Progenitor cell of endocrine pancreas (in vitro differentiated cells): ENCODE results near the gene SLIT3. TPM values are rescaled to one million over a fixed set of nuclear protein-coding genes. Genes with fewer than 3 reads are reported as not detected.
"Not testable (repeated sequence)": the region's sequence is repeated elsewhere in the genome, so short reads cannot be mapped to it uniquely, and the experiment has no call there.

Source experiments
- DNase-seq: peaks from one replicate; pipeline ENCODE4 v3.0.0; 2021; ENCODE audit warnings: low spot score; ENCODE audit not compliant: unreplicated experiment
- H3K27ac Mint-ChIP-seq: 2 replicates; pipeline ENCODE4 v1.8.0; 2021; ENCODE audit warnings: mild to moderate bottlenecking, moderate library complexity, mixed read lengths
- H3K27me3 Mint-ChIP-seq: 2 replicates; pipeline ENCODE4 v1.8.0; 2021; ENCODE audit warnings: mixed read lengths
- H3K36me3 Mint-ChIP-seq: 2 replicates; pipeline ENCODE4 v1.8.0; 2022; ENCODE audit warnings: mixed read lengths; ENCODE audit not compliant: insufficient read depth
- H3K4me1 Mint-ChIP-seq: 2 replicates; pipeline ENCODE4 v1.8.0; 2021; ENCODE audit warnings: low read depth, mixed read lengths
- H3K4me3 Mint-ChIP-seq: 2 replicates; pipeline ENCODE4 v1.8.0; 2021; ENCODE audit warnings: low read depth, mild to moderate bottlenecking, moderate library complexity, mixed read lengths
- H3K9me3 Mint-ChIP-seq: 2 replicates; pipeline ENCODE4 v1.8.0; 2021; ENCODE audit warnings: low read depth, mixed read lengths
- CTCF ChIP-seq: fragments of 200-600 bp; sonication (generic); IDR thresholded peaks from one replicate; pipeline ENCODE4 v1.5.0; 2021; ENCODE audit warnings: antibody characterized with exemption, mild to moderate bottlenecking; ENCODE audit not compliant: unreplicated experiment
- total RNA-seq: library from RNA; stranded (reverse); gene quantifications from 2 replicates; pipeline ENCODE4 v1.2.1, GENCODE V29; 2021

SLIT3 gene
- total RNA-seq, 1 donor from 2014 or later, result 18.8 TPM

GRCh38 chr5:169219351-169219750 lies 81.6 kb downstream of the SLIT3 start:
- H3K27me3 Mint-ChIP-seq, result peaks cover 18% of the 10 kb centered on the region
- H3K36me3 Mint-ChIP-seq, result no peaks in the 10 kb centered on the region
- no peaks in the 10 kb centered on the region for H3K9me3 Mint-ChIP-seq
- H3K4me1 Mint-ChIP-seq, result peaks cover 16% of the 10 kb centered on the region
- no peak overlapping the region for H3K4me3 Mint-ChIP-seq
- TF ChIP-seq CTCF, result no peak
- no peak overlapping the region for H3K27ac Mint-ChIP-seq
- DNase-seq, result no peak

GRCh38 chr5:169218861-169219260 lies 82.1 kb downstream of the SLIT3 start:
- Mint-ChIP-seq H3K4me1 (peaks cover 14% of the 10 kb centered on the region), H3K27me3 (peaks cover 17% of the 10 kb centered on the region), H3K36me3 (no peaks in the 10 kb centered on the region), H3K27ac (no peak overlapping the region), H3K4me3 (peak overlapping the region; percentile 37), H3K9me3 (no peaks in the 10 kb centered on the region)
- DNase-seq, result no peak
- no peak for TF ChIP-seq CTCF

- no peak overlapping the region for H3K4me3 Mint-ChIP-seq
- no peaks in the 10 kb centered on the region for H3K9me3 Mint-ChIP-seq
- no peak for DNase-seq
- peaks cover 11% of the 10 kb centered on the region for H3K4me1 Mint-ChIP-seq
- peaks cover 15% of the 10 kb centered on the region for H3K27me3 Mint-ChIP-seq
- TF ChIP-seq CTCF, result no peak
- no peaks in the 10 kb centered on the region for H3K36me3 Mint-ChIP-seq
- H3K27ac Mint-ChIP-seq, result no peak overlapping the region
Measured at GRCh38 chr5:169218176-169218575, 82.8 kb downstream of the SLIT3 start.

- Mint-ChIP-seq H3K4me3 (no peak overlapping the region), H3K27me3 (peaks cover 15% of the 10 kb centered on the region), H3K9me3 (no peaks in the 10 kb centered on the region), H3K27ac (no peak overlapping the region), H3K36me3 (no peaks in the 10 kb centered on the region), H3K4me1 (peaks cover 11% of the 10 kb centered on the region)
- TF ChIP-seq CTCF, result no peak
- no peak for DNase-seq
Measured at GRCh38 chr5:169216866-169217265, 84.1 kb downstream of the SLIT3 start.

- H3K9me3 Mint-ChIP-seq, result peaks cover 7% of the 10 kb centered on the region
- no peak overlapping the region for H3K4me3 Mint-ChIP-seq
- no peak for DNase-seq
- H3K27me3 Mint-ChIP-seq, result peaks cover 10% of the 10 kb centered on the region
- no peak for TF ChIP-seq CTCF
- H3K4me1 Mint-ChIP-seq, result no peaks in the 10 kb centered on the region
- H3K36me3 Mint-ChIP-seq, result no peaks in the 10 kb centered on the region
- no peak overlapping the region for H3K27ac Mint-ChIP-seq
Measured at GRCh38 chr5:169213479-169213878, 87.5 kb downstream of the SLIT3 start.

GRCh38 chr5:169211761-169212160 lies 89.2 kb downstream of the SLIT3 start:
- H3K27me3 Mint-ChIP-seq, DNase-seq, H3K9me3 Mint-ChIP-seq, H3K27ac Mint-ChIP-seq, H3K36me3 Mint-ChIP-seq, H3K4me1 Mint-ChIP-seq, H3K4me3 Mint-ChIP-seq: not testable (repeated sequence)
